Neuron (in vitro differentiated cells): Measurements from ENCODE around the gene GUCY2F.

Experiments used
- H2AFZ ChIP-seq: one replicate; pipeline ENCODE4 v1.6.1; 2013; ENCODE audit warnings: low read depth, mild to moderate bottlenecking, inconsistent platforms, low read length, moderate library complexity
- H3K27me3 ChIP-seq: one replicate; pipeline ENCODE4 v1.6.1; 2013; ENCODE audit warnings: low read length; ENCODE audit not compliant: insufficient read depth
- H3K36me3 ChIP-seq: one replicate; pipeline ENCODE4 v1.6.1; 2013; ENCODE audit warnings: low read length; ENCODE audit not compliant: insufficient read depth
- H3K4me1 ChIP-seq: one replicate; pipeline ENCODE4 v1.6.1; 2013; ENCODE audit warnings: low read length; ENCODE audit not compliant: insufficient read depth
- H3K4me3 ChIP-seq: 2 replicates; pipeline ENCODE4 v1.5.1; 2013; ENCODE audit warnings: mild to moderate bottlenecking, low read length, moderate library complexity
- H3K9me3 ChIP-seq: one replicate; pipeline ENCODE4 v1.6.1; 2013; ENCODE audit warnings: low read length

The GUCY2F gene

DNA sequence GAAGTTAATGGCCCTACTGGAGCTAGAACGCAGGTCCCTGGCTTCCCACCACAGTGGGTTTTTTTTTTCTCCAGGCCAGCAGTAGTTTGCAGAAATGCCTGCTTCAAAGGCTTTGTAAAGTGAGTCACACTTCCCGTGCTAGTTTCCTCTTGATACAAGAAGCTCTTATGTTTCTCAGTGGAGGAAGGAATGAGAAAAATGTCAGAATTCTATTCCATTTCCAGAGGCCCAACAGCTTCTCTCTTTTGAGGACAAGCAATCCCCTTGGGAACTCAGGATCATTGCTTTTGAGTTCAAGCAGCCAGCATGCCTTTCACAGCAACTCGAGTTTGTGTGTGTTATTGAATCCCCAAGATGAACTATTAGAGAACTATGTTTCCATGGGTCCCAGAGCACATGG lies 134.3 kb downstream of the GUCY2F start:
- no peaks in the 10 kb centered on the region for H3K4me1 ChIP-seq
- H3K36me3 ChIP-seq: no peaks in the 10 kb centered on the region
- H3K4me3 ChIP-seq: no peak overlapping the region
- no peaks in the 10 kb centered on the region for H3K27me3 ChIP-seq
- H3K9me3 ChIP-seq: no peaks in the 10 kb centered on the region
- no peak overlapping the region for H2AFZ ChIP-seq

DNA sequence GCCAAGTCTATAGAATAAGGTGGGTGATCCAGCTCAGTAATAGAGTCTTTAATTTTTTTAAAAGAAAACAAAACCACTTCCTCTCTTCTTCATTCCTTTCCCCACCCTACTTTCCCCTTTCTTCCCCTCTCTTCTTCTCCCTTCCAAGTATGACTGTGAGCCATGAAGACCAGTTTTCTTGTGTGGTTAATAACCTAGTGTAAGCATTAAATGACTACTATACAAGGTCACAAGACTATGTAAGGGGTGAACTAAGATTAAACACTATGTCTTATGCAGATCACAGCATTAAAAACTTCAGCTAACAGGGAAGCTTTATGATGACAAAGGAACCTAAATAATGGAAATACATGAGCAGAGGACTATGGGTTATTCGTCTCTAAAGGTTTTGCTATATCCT lies 135.4 kb downstream of the GUCY2F start:
- Histone ChIP-seq H3K27me3 (no peaks in the 10 kb centered on the region), H3K4me1 (no peaks in the 10 kb centered on the region), H3K4me3 (no peak overlapping the region), H3K9me3 (no peaks in the 10 kb centered on the region), H3K36me3 (no peaks in the 10 kb centered on the region), H2AFZ (no peak overlapping the region)

DNA sequence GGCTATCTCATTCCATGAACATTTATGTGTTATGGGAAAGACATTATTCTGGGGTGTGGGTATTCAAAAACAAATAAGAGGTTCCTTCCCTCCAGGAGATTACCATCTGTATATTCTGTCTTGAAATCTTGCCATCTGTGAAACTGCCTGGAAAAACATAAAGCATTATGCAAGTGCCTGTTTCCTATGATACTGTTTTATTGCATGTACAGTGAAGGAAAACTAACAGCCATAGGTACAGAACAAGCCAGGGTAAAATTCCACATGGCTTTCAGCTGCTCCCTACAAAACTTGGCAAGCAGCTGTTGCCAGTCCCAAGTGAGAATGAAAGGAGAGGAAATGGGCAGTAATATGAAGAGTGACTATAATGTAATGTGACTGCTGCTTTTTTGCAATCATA lies 136.0 kb downstream of the GUCY2F start:
- Histone ChIP-seq H3K9me3 (no peaks in the 10 kb centered on the region), H3K4me1 (no peaks in the 10 kb centered on the region), H3K27me3 (no peaks in the 10 kb centered on the region), H2AFZ (no peak overlapping the region), H3K4me3 (no peak overlapping the region), H3K36me3 (no peaks in the 10 kb centered on the region)

DNA sequence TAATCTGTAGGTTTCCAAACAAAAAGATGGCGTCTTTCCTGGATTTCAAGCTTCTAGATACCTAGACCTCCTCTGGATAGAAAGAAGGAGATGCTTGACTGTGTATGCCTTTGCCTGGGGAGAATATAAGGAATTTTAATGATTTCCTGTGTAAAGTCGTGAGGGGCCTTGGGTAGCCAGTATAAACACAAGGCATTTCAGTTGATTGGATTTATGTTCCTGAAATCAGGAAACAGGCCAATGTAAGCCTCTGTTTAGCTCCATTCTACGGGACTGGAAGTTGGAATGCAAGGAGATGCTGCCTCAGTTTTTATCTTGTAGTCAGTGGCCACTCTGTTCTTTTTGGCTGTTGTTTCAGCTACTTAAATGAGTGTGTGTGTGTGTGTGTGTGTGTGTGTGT lies 137.2 kb downstream of the GUCY2F start:
- Histone ChIP-seq H3K27me3 (no peaks in the 10 kb centered on the region), H3K9me3 (no peaks in the 10 kb centered on the region)

DNA sequence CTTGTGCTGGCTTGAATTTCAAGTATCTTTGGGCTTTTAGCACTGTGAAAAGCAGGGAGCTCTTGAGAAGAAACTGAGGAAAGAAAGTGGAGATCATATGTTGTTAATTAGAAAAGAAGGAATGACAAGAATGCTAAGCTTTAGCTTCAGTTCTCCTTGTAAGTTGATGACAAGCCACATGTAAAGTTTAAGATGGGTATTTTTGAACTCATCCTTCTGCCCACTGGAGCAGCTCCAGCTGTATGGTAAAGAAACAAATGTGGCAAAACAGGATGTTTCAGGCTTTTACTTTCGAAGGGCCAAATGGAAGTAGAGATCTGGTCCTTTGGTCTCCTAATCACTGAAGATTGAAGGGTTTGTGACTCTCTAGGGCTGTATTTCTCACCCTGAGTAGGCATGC lies 137.8 kb downstream of the GUCY2F start:
- Histone ChIP-seq H3K4me3 (no peak overlapping the region), H3K9me3 (no peaks in the 10 kb centered on the region), H3K4me1 (no peaks in the 10 kb centered on the region), H3K36me3 (no peaks in the 10 kb centered on the region), H3K27me3 (no peaks in the 10 kb centered on the region), H2AFZ (no peak overlapping the region)

More for the DNA sequence above, 137.2 kb downstream of the GUCY2F start:
- Histone ChIP-seq H3K4me3 (no peak overlapping the region), H3K36me3 (no peaks in the 10 kb centered on the region), H3K4me1 (no peaks in the 10 kb centered on the region), H2AFZ (no peak overlapping the region)

DNA sequence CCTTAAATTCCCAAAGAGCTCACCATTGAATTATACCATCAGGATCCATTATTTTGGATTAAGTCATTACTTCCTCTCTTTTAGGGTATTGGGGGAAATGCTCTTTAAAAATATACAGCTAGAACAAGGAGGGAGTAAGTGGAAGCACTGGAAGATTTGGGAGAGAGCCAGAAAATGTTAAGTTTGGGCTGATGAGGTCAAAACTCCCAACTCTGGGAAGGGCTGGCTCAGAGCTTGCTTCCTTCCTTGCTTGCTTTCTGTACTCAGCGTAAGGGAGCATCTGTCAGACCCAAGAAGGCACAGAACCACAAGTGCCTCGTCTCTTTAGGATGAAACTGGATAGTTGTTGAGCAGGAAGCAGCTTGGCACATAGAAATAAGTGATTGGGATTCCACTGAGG lies 138.2 kb downstream of the GUCY2F start:
- Histone ChIP-seq H3K9me3 (no peaks in the 10 kb centered on the region), H3K4me1 (no peaks in the 10 kb centered on the region), H3K36me3 (no peaks in the 10 kb centered on the region), H2AFZ (no peak overlapping the region), H3K27me3 (no peaks in the 10 kb centered on the region), H3K4me3 (no peak overlapping the region)

DNA sequence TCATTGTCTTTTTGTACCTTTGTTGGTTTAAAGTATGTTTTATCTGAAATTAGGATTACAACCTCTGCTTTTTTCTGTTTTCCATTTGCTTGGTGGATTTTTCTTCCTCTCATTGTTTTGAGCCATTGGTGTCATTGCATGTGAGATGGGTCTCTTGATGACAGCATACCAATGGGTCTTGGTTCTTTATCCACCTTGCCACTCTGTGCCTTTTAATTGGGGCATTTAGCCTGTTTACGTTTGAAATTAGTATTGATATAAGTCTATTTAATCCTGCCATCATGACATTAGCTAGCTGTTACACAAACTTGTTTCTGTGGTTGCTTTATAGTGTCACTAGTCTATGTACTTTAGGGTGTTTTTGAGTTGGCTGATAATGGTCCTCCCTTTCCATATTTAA lies 145.7 kb downstream of the GUCY2F start:
- no peaks in the 10 kb centered on the region for H3K27me3 ChIP-seq
- H2AFZ ChIP-seq: no peak overlapping the region
- H3K4me3 ChIP-seq: no peak overlapping the region
- no peaks in the 10 kb centered on the region for H3K9me3 ChIP-seq
- H3K36me3 ChIP-seq: no peaks in the 10 kb centered on the region
- no peaks in the 10 kb centered on the region for H3K4me1 ChIP-seq

DNA sequence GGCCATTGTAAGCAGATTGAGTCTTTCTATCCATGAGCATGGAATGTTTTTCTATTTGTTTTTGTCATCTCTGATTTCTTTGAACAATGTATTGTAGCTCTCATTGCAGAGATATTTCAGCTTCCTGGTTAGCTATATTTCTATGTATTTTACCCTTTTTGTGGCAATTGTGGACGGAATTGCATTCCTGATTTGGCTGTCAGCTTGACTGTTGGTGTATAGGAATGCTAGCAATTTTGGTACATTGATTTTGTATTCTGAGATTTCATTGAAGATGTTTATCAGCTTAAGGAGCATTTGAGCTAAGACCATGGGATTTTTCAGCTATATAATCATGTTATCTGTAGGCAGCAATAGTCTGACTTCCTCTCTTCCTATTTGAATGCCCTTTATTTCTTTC lies 154.6 kb downstream of the GUCY2F start:
- Histone ChIP-seq H3K4me3 (no peak overlapping the region), H3K9me3 (no peaks in the 10 kb centered on the region), H3K36me3 (no peaks in the 10 kb centered on the region), H2AFZ (no peak overlapping the region), H3K4me1 (no peaks in the 10 kb centered on the region), H3K27me3 (no peaks in the 10 kb centered on the region)
